Upper lobe of left lung (tissue), 4 donors: ENCODE data around the gene SULF2.

Source experiments
- CTCF ChIP-seq, 6 experiments: fragments of 450-650 bp in 4 of 6; fragments of 200-600 bp in 2 of 6; sonication (generic) in 2 of 6; IDR thresholded peaks; one replicate each; pipeline ENCODE4 v1.5.1; 2016 to 2019; ENCODE audit warnings: antibody characterized with exemption in 6 of 6
- EP300 ChIP-seq, 4 donors: sonication (generic); formaldehyde crosslinking; IDR thresholded peaks; one replicate each; pipeline ENCODE4 v1.5.1; 2017; ENCODE audit warnings: antibody characterized with exemption in 4 of 4, control low read depth in 2 of 4
- POLR2AphosphoS5 ChIP-seq, 2 donors: sonication (generic); formaldehyde crosslinking; IDR thresholded peaks; one replicate each; pipeline ENCODE4 v1.5.1; 2017; ENCODE audit warnings: antibody characterized with exemption in 2 of 2

DNA sequence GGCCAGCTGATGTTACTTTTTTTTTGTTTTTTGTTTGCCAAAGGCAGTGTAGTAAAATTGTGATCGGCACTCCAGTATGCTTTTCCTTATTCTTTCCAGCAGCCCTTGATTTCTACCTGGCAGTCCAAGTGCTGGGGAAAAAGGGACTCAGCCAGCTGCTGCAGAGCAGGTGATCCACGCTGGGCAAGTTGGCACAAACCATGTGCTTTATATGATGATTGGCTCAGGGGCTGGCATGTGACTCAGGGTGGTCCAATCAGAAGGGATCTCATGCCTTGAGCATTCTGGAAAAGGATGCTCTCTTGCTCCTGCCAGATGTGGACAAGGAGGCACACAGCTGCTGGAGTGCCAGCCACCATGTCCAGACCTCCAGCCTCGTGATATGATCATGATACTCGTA lies 54.5 kb downstream of the SULF2 start:
- TF ChIP-seq CTCF (IDR thresholded peaks at IDR 0.05), result no peak
- no peak for TF ChIP-seq EP300 (IDR thresholded peaks at IDR 0.05)
- no peak for TF ChIP-seq POLR2AphosphoS5 (IDR thresholded peaks at IDR 0.05)
